IMR-90 (cell line): ENCODE results near the gene HIPK1. TPM values are rescaled to one million over a fixed set of nuclear protein-coding genes. Genes with fewer than 3 reads are reported as not detected.

Experiments used
- ATAC-seq: fragments of 200-7000 bp; cut with Tn5 transposase; 2 replicates; pipeline ENCODE4 v1.9.1; 2020; ENCODE audit warnings: low read depth, mild to moderate bottlenecking, moderate library complexity
- BruUV-seq: library from RNA; stranded (reverse); fragments of 400-500 nt; replicated peaks from 2 replicates; lab custom pipeline; 2021; lab: Mats Ljungman, UMichigan
- CTCF ChIA-PET: fragments of 300-600 bp; formaldehyde crosslinking; extraction: SDS; loops from one replicate; lab custom pipeline; 2021; ENCODE audit warnings: antibody characterized with exemption; lab: Yijun Ruan, JAX
- POLR2A ChIA-PET: fragments of 300-600 bp; sonication (Branson Sonifier 250); formaldehyde crosslinking; loops from one replicate; lab custom pipeline; 2022; ENCODE audit warnings: antibody characterized with exemption; ENCODE audit not compliant: unreplicated experiment; lab: Charles Lee
- DNase-seq: peaks from one replicate; pipeline ENCODE4 v3.0.0; 2013
- H2AFZ ChIP-seq: replicated peaks from 2 replicates; pipeline ENCODE3; 2013; ENCODE audit warnings: low read length, mild to moderate bottlenecking; ENCODE audit not compliant: poor library complexity
- H2AK5ac ChIP-seq: 2 replicates; pipeline ENCODE4 v1.6.1; 2013; ENCODE audit warnings: low read depth, low read length, inconsistent platforms
- H2AK9ac ChIP-seq: replicated peaks from 2 replicates; pipeline ENCODE3; 2013; ENCODE audit warnings: mild to moderate bottlenecking, low read depth, low read length, moderate library complexity; ENCODE audit not compliant: poor library complexity
- H2BK120ac ChIP-seq: 2 replicates; pipeline ENCODE4 v1.6.1; 2013; ENCODE audit warnings: low read depth, low read length, inconsistent platforms
- H2BK15ac ChIP-seq: 3 replicates; pipeline ENCODE4 v1.6.1; 2013; ENCODE audit warnings: low read depth, low read length, inconsistent platforms
- H2BK20ac ChIP-seq: 2 replicates; pipeline ENCODE4 v1.6.1; 2013; ENCODE audit warnings: low read depth, mild to moderate bottlenecking, inconsistent platforms, low read length, moderate library complexity
- H2BK5ac ChIP-seq: 2 replicates; pipeline ENCODE4 v1.6.1; 2013; ENCODE audit warnings: mild to moderate bottlenecking, low read depth, low read length, inconsistent platforms; ENCODE audit not compliant: poor library complexity, severe bottlenecking
- H3K14ac ChIP-seq: replicated peaks from 2 replicates; pipeline ENCODE4 v1.6.1; 2013; ENCODE audit warnings: low read depth, low read length, inconsistent platforms
- H3K18ac ChIP-seq: 2 replicates; pipeline ENCODE4 v1.6.1; 2013; ENCODE audit warnings: low read depth, low read length, control low read depth
- H3K23ac ChIP-seq: 2 replicates; pipeline ENCODE4 v1.6.1; 2013; ENCODE audit warnings: low read depth, low read length, inconsistent platforms
- H3K27ac ChIP-seq: 2 replicates; pipeline ENCODE4 v1.5.1; 2013; ENCODE audit warnings: mild to moderate bottlenecking, control low read depth, low read length; ENCODE audit not compliant: insufficient read depth
- H3K27me3 ChIP-seq: 2 replicates; pipeline ENCODE4 v1.6.1; 2013; ENCODE audit warnings: low read length; ENCODE audit not compliant: control insufficient read depth, insufficient read depth
- H3K36me3 ChIP-seq: 2 replicates; pipeline ENCODE4 v1.6.1; 2013; ENCODE audit warnings: low read length, mixed read lengths; ENCODE audit not compliant: control insufficient read depth, insufficient read depth
- H3K4ac ChIP-seq: 2 replicates; pipeline ENCODE4 v1.6.1; 2013; ENCODE audit warnings: low read depth, low read length, inconsistent platforms
- H3K4me1 ChIP-seq: 2 replicates; pipeline ENCODE4 v1.6.1; 2013; ENCODE audit warnings: low read length, mixed read lengths; ENCODE audit not compliant: control insufficient read depth, insufficient read depth
- H3K4me2 ChIP-seq: 2 replicates; pipeline ENCODE4 v1.6.1; 2013; ENCODE audit warnings: low read depth, mild to moderate bottlenecking, control low read depth, low read length, moderate library complexity
- H3K4me3 ChIP-seq: 2 replicates; pipeline ENCODE4 v1.5.1; 2013; ENCODE audit warnings: low read depth, mild to moderate bottlenecking, control low read depth, low read length, moderate library complexity; ENCODE audit not compliant: insufficient read depth
- H3K56ac ChIP-seq: 2 replicates; pipeline ENCODE4 v1.6.1; 2013; ENCODE audit warnings: low read length, inconsistent platforms; ENCODE audit not compliant: insufficient read depth; ENCODE audit errors: extremely low read depth
- H3K79me1 ChIP-seq, 2 experiments: 2 replicates each; pipeline ENCODE4 v1.6.1; 2013; ENCODE audit warnings: low read length in 2 of 2, inconsistent platforms in 1 of 2, low read depth in 1 of 2
- H3K9ac ChIP-seq: 2 replicates; pipeline ENCODE4 v1.6.1; 2013; ENCODE audit warnings: low read depth, low read length, control low read depth
- H3K9me1 ChIP-seq: 2 replicates; pipeline ENCODE4 v1.6.1; 2013; ENCODE audit warnings: low read length, inconsistent platforms; ENCODE audit not compliant: insufficient read depth
- H3K9me3 ChIP-seq: 2 replicates; pipeline ENCODE4 v1.6.1; 2013; ENCODE audit warnings: low read length; ENCODE audit not compliant: control insufficient read depth, insufficient read depth
- H4K20me1 ChIP-seq: 2 replicates; pipeline ENCODE4 v1.6.1; 2013; ENCODE audit warnings: low read length, inconsistent platforms; ENCODE audit not compliant: insufficient read depth
- H4K5ac ChIP-seq: 2 replicates; pipeline ENCODE4 v1.6.1; 2013; ENCODE audit warnings: mild to moderate bottlenecking, low read depth, low read length, control low read depth
- H4K8ac ChIP-seq, 2 experiments: 2 replicates each; pipeline ENCODE4 v1.6.1; 2013; ENCODE audit warnings: low read depth in 2 of 2, low read length in 2 of 2, control low read depth in 1 of 2, inconsistent platforms in 1 of 2
- H4K91ac ChIP-seq: 2 replicates; pipeline ENCODE4 v1.6.1; 2013; ENCODE audit warnings: low read depth, low read length, inconsistent platforms; ENCODE audit not compliant: insufficient read depth
- MXI1 ChIP-seq: IDR thresholded peaks from 2 replicates; pipeline ENCODE4 v1.6.1; 2012; ENCODE audit warnings: low read depth, mild to moderate bottlenecking, low read length, moderate library complexity, borderline replicate concordance
- WGBS, 2 experiments: methylation state at CpG; one replicate each; pipeline versions ENCODE4 v1.1.5 to v1.1.7; 2013; ENCODE audit warnings: missing lambda C conversion rate in 2 of 2; ENCODE audit not compliant: insufficient read length in 1 of 2; ENCODE audit errors: extremely low coverage in 2 of 2; 5-methylcytosine and 5-hydroxymethylcytosine counted together
- dilution Hi-C: fragments of 300-500 bp; cut with HindIII; formaldehyde crosslinking; loops from one replicate; pipeline ENCODE4 v1.14.3; 2018; ENCODE audit warnings: low sequenced_read_pairs; ENCODE audit not compliant: unreplicated experiment
- in situ Hi-C: fragments of 300-500 bp; cut with MboI; formaldehyde crosslinking; loops from 3 replicates; pipeline ENCODE4 v1.14.3; 2019; ENCODE audit warnings: low sequenced_read_pairs, inconsistent platforms, mixed read lengths
- intact Hi-C: fragments of 100-400 bp; cut with micrococcal nuclease; formaldehyde crosslinking; loops from 2 replicates; pipeline ENCODE4 v1.10.0; 2022
- polyA plus RNA-seq, 3 experiments: library from polyadenylated mRNA; depleted of rRNA; stranded (reverse); fragments of >200 nt; gene quantifications; 2 replicates each; pipeline ENCODE4 v1.2.3, GENCODE V29; 2012; ENCODE audit warnings: low replicate concordance in 1 of 3
- total RNA-seq: library from RNA; depleted of rRNA; stranded (reverse); fragments of >200 nt; gene quantifications from 2 replicates; pipeline ENCODE4 v1.2.3, GENCODE V29; 2012

The HIPK1 gene
- total and polyA plus RNA-seq, 2 of the 4 experiments (the other 2 are of a cell fraction), result 15.3 to 33.9 TPM

GRCh38 chr1:113999233-113999632, 70.1 kb downstream of the HIPK1 start:
- POLR2A ChIA-PET, result no interaction called here
- H3K79me1 ChIP-seq, result no peaks in the 10 kb centered on the region

More at GRCh38 chr1:113999233-113999632, 70.1 kb downstream of the HIPK1 start:
- Histone ChIP-seq H3K9ac (no peak overlapping the region), H2AK9ac (no peak overlapping the region), H3K18ac (no peak overlapping the region), H3K4me1 (peaks cover 4% of the 10 kb centered on the region; the same call in 1 of the 2 replicates), H3K36me3 (no peaks in the 10 kb centered on the region), H2BK20ac (no peak overlapping the region), H3K4ac (no peak overlapping the region), H2AK5ac (no peak overlapping the region), H3K4me2 (no peak overlapping the region), H3K27me3 (peaks cover 4% of the 10 kb centered on the region), H3K4me3 (no peak overlapping the region), H3K23ac (no peak overlapping the region), H4K20me1 (no peaks in the 10 kb centered on the region), H3K14ac (no peak overlapping the region), H4K5ac (no peak overlapping the region), H2BK15ac (no peak overlapping the region), H4K8ac (no peak overlapping the region), H3K9me1 (no peaks in the 10 kb centered on the region), H4K91ac (no peak overlapping the region), H3K9me3 (peaks cover 8% of the 10 kb centered on the region; the same call in 1 of the 2 replicates), H3K27ac (no peak overlapping the region), H2AFZ (no peak overlapping the region), H3K56ac (no peak overlapping the region), H2BK120ac (no peak overlapping the region), H2BK5ac (no peak overlapping the region)
- CTCF ChIA-PET, result no interaction called here
- intact Hi-C loops (no loop called here), in situ Hi-C loops (no loop called here), dilution Hi-C loops (no loop called here)
- no peak for DNase-seq
- no peak for TF ChIP-seq MXI1
- BruUV-seq, result no TSS peak
- ATAC-seq, result no peak
- no CpG with 5 or more reads among the region's 2 CpGs for WGBS, 2 experiments
